ENCODE data around the gene ABCB8. TPM values are rescaled to one million over a fixed set of nuclear protein-coding genes. Genes with fewer than 3 reads are reported as not detected.

Gene ABCB8
- total and polyA plus RNA-seq, 9 of the 15 experiments (the other 6 are each of a cell fraction or from before 2014, with no cell fraction given), result 7.6 to 106 (median 36.3) TPM

- no peak for TF ChIP-seq ZFP1 (CRISPR knock-in tag; IDR thresholded peaks at IDR 0.05)
- no peak for TF ChIP-seq ZBTB1 (CRISPR knock-in tag; IDR thresholded peaks at IDR 0.05; ENCODE audit: borderline replicate concordance, low read depth)
- TF ChIP-seq FOXA3 (CRISPR knock-in tag; conservative IDR thresholded peaks at IDR 0.05 in 1 of 2, IDR thresholded peaks at IDR 0.05 in 1 of 2), result no peak
- peak; percentile 75; the same call in 1 of the 2 replicates for TF ChIP-seq ZBTB9 (CRISPR knock-in tag; IDR thresholded peaks at IDR 0.05)
- TF ChIP-seq U2AF1 (optimal IDR thresholded peaks at IDR 0.05; ENCODE audit: low read depth, low read length), result peak; percentile 84
- TF ChIP-seq CAMTA2 (CRISPR knock-in tag; conservative IDR thresholded peaks at IDR 0.05), result peak; percentile 54; the same call in 1 of the 2 replicates
- peak; percentile 67 for TF ChIP-seq SUPT5H (IDR thresholded peaks at IDR 0.05)
- peak; percentile 64 for TF ChIP-seq ELF1 (tag; IDR thresholded peaks at IDR 0.05)
- peak; percentile 94 for TF ChIP-seq SMARCE1 (IDR thresholded peaks at IDR 0.05)
- peak; percentile 99 for TF ChIP-seq CHD1 (IDR thresholded peaks at IDR 0.05; ENCODE audit: low read length)
- peak; percentile 46; the same call in 1 of the 2 replicates for TF ChIP-seq FOXK1 (CRISPR knock-in tag; IDR thresholded peaks at IDR 0.05; ENCODE audit: borderline replicate concordance)
- TF ChIP-seq MED1 (CRISPR knock-in tag; IDR thresholded peaks at IDR 0.05; ENCODE audit: borderline replicate concordance), result no peak
- no peak for TF ChIP-seq PRPF4 (IDR thresholded peaks at IDR 0.05; ENCODE audit: insufficient read depth, low read depth, low read length, poor library complexity, severe bottlenecking)
- TF ChIP-seq EHMT2 (IDR thresholded peaks at IDR 0.05), result no peak
- TF ChIP-seq ZNF408 (CRISPR knock-in tag; IDR thresholded peaks at IDR 0.05; ENCODE audit: low read depth), result no peak
- TF ChIP-seq DMBX1 (CRISPR knock-in tag; IDR thresholded peaks at IDR 0.05; ENCODE audit: borderline replicate concordance), result peak; percentile 56; the same call in 1 of the 2 replicates
- peak; percentile 85 for TF ChIP-seq SMC3 (conservative IDR thresholded peaks at IDR 0.05; ENCODE audit: insufficient read depth, low read depth, low read length)
- no peak for TF ChIP-seq ZNF518B (CRISPR knock-in tag; IDR thresholded peaks at IDR 0.05)
- TF ChIP-seq, protein P1, sequence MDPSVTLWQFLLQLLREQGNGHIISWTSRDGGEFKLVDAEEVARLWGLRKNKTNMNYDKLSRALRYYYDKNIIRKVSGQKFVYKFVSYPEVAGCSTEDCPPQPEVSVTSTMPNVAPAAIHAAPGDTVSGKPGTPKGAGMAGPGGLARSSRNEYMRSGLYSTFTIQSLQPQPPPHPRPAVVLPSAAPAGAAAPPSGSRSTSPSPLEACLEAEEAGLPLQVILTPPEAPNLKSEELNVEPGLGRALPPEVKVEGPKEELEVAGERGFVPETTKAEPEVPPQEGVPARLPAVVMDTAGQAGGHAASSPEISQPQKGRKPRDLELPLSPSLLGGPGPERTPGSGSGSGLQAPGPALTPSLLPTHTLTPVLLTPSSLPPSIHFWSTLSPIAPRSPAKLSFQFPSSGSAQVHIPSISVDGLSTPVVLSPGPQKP (CRISPR knock-in tag; IDR thresholded peaks at IDR 0.05), result no peak
- peak; percentile 76 for TF ChIP-seq ARID2 (IDR thresholded peaks at IDR 0.05)
- peak; percentile 50; the same call in 1 of the 2 replicates for TF ChIP-seq ZC3H8 (IDR thresholded peaks at IDR 0.05)
- peak; percentile 42 for TF ChIP-seq TBP (optimal IDR thresholded peaks at IDR 0.05; ENCODE audit: low read depth, low read length)
Measured at GRCh38 chr7:151017953-151018420, 10.3 kb upstream of the ABCB8 start (continued).

All from K562 (cell line).